Erythroblast (primary cell): ENCODE data around the gene PAOX.
A peak's percentile ranks its signal among the peaks of the same experiment; 100 is the strongest.

Source experiments
- DNase-seq, 2 experiments: peaks; one replicate each; lab custom pipeline; 2025; lab: John Stamatoyannopoulos, UW
- GATA1 ChIP-seq: IDR thresholded peaks from 2 replicates; pipeline ENCODE4 v1.6.1; 2011; ENCODE audit warnings: low read depth, mild to moderate bottlenecking, control low read depth, low read length, moderate library complexity
- POLR2A ChIP-seq: IDR thresholded peaks from 2 replicates; pipeline ENCODE4 v1.6.1; 2011; ENCODE audit warnings: mild to moderate bottlenecking, low read length

The PAOX gene

GRCh38 chr10:133379152-133379800, at the start of gene PAOX:
Gene PAOX (plus strand): TSS chr10:133379262. CDS start chr10:133379317, 55 bp downstream.
- peak; percentile 53 to 57 for DNase-seq
- no peak for TF ChIP-seq POLR2A

GRCh38 chr10:133329491-133330202, 49.4 kb upstream of the PAOX start:
- peak; percentile 78 to 88 for DNase-seq
- TF ChIP-seq POLR2A (no peak), GATA1 (no peak)

- DNase-seq: no peak
- TF ChIP-seq POLR2A (no peak), GATA1 (no peak)
These were observed 45.9 kb upstream of the PAOX start for GRCh38 chr10:133332936-133333699.

GRCh38 chr10:133334503-133335245, 44.4 kb upstream of the PAOX start:
- no peak for TF ChIP-seq GATA1
- TF ChIP-seq POLR2A: no peak
- DNase-seq: no peak

GRCh38 chr10:133335246-133336117, 43.6 kb upstream of the PAOX start:
- DNase-seq: peak; percentile 66 to 70
- TF ChIP-seq GATA1: no peak
- TF ChIP-seq POLR2A: no peak

GRCh38 chr10:133336118-133336576, 42.9 kb upstream of the PAOX start:
- no peak for DNase-seq
- no peak for TF ChIP-seq POLR2A
- no peak for TF ChIP-seq GATA1

GRCh38 chr10:133336577-133337369, 42.3 kb upstream of the PAOX start, which contains the start of gene CALY:
Gene CALY (minus strand): TSS chr10:133336896. CDS start chr10:133328989, 7,907 bp downstream.
- peak; percentile 44 to 65 for DNase-seq
- TF ChIP-seq GATA1 (no peak), POLR2A (no peak)

- no peak for DNase-seq
- TF ChIP-seq POLR2A: no peak
- no peak for TF ChIP-seq GATA1
These were observed 41.7 kb upstream of the PAOX start for GRCh38 chr10:133337370-133337725.

GRCh38 chr10:133338080-133339071, 40.7 kb upstream of the PAOX start:
- DNase-seq: no peak
- no peak for TF ChIP-seq GATA1
- TF ChIP-seq POLR2A: no peak

GRCh38 chr10:133339708-133340380, 39.2 kb upstream of the PAOX start:
- DNase-seq: no peak
- no peak for TF ChIP-seq POLR2A
- no peak for TF ChIP-seq GATA1
